ENCODE data around the gene CLASRP.

The CLASRP gene

GRCh38 chr19:45090034-45090433 is 51.2 kb downstream of the CLASRP start:
- DNase-seq = no peak

GRCh38 chr19:45090606-45091005 is 51.8 kb downstream of the CLASRP start:
- no peak for DNase-seq

GRCh38 chr19:45091031-45091923 is 52.4 kb downstream of the CLASRP start:
- DNase-seq = peak; percentile 99

- DNase-seq = peak; percentile 93
These were observed 54.2 kb downstream of the CLASRP start, which contains the start of gene PPP1R37 for GRCh38 chr19:45092747-45093678. TSS of gene PPP1R37 (plus strand) at chr19:45093179. CDS start at chr19:45093326, 147 bp downstream.

- no peak for DNase-seq
These were observed 55.3 kb downstream of the CLASRP start for GRCh38 chr19:45094137-45094536.

GRCh38 chr19:45094707-45095106 is 55.9 kb downstream of the CLASRP start:
- no peak for DNase-seq

GRCh38 chr19:45095496-45096413 is 56.9 kb downstream of the CLASRP start:
- DNase-seq = no peak

- no peak for DNase-seq
These were observed 57.9 kb downstream of the CLASRP start for GRCh38 chr19:45096700-45097099.

- DNase-seq = no peak
These were observed 58.6 kb downstream of the CLASRP start for GRCh38 chr19:45097450-45097775.

- DNase-seq = no peak
These were observed 59.1 kb downstream of the CLASRP start for GRCh38 chr19:45097776-45098520.

- no peak for DNase-seq
These were observed 59.9 kb downstream of the CLASRP start for GRCh38 chr19:45098521-45099466.

- DNase-seq = no peak
These were observed 60.8 kb downstream of the CLASRP start for GRCh38 chr19:45099467-45100191.

- no peak for DNase-seq
These were observed 61.4 kb downstream of the CLASRP start for GRCh38 chr19:45100201-45100600.

- no peak for DNase-seq
These were observed 62.0 kb downstream of the CLASRP start for GRCh38 chr19:45100846-45101252.

GRCh38 chr19:45101806-45102205 is 63.0 kb downstream of the CLASRP start:
- no peak for DNase-seq

GRCh38 chr19:45102481-45102880 is 63.6 kb downstream of the CLASRP start:
- DNase-seq = no peak

- DNase-seq = peak in 1 of 2 experiments; percentile 52
These were observed 64.3 kb downstream of the CLASRP start for GRCh38 chr19:45103156-45103507.

- DNase-seq = no peak
These were observed 64.9 kb downstream of the CLASRP start for GRCh38 chr19:45103508-45104319.

All from activated T-cell treated with anti-CD3 and anti-CD28 coated beads, Interleukin-2, amount 50 U/mL, for 48 hours (primary cell).